GM20000 (cell line): Measurements from ENCODE around the gene RPS6KB2.

Experiments
- DNase-seq: peaks from one replicate; pipeline ENCODE4 v3.0.0; 2012; ENCODE audit warnings: low spot score
- CTCF ChIP-seq: IDR thresholded peaks from 2 replicates; pipeline ENCODE4 v1.5.1; 2012; ENCODE audit warnings: mild to moderate bottlenecking, control low read depth; ENCODE audit errors: extremely low read depth, missing control alignments

Gene RPS6KB2

GRCh38 chr11:67429722-67430121 is 1.4 kb downstream of the RPS6KB2 start:
- DNase-seq = no peak
- TF ChIP-seq CTCF = no peak

- no peak for DNase-seq
- TF ChIP-seq CTCF = no peak
Measured at GRCh38 chr11:67431346-67432249, 3.3 kb downstream of the RPS6KB2 start.

GRCh38 chr11:67432655-67433349 is 4.5 kb downstream of the RPS6KB2 start:
- no peak for TF ChIP-seq CTCF
- DNase-seq = no peak

- no peak for DNase-seq
- TF ChIP-seq CTCF = no peak
Measured at GRCh38 chr11:67433536-67434394, 5.5 kb downstream of the RPS6KB2 start.

- no peak for DNase-seq
- TF ChIP-seq CTCF = no peak
Measured at GRCh38 chr11:67434395-67434881, 6.1 kb downstream of the RPS6KB2 start.

- no peak for TF ChIP-seq CTCF
- no peak for DNase-seq
Measured at GRCh38 chr11:67435031-67435726, 6.9 kb downstream of the RPS6KB2 start.
